Skin of body (tissue), 3 donors: ENCODE measurements around the gene HGD. TPM values are rescaled to one million over a fixed set of nuclear protein-coding genes. Genes with fewer than 3 reads are reported as not detected.

Experiments used
- DNase-seq: peaks from one replicate; lab custom pipeline; 2025; lab: John Stamatoyannopoulos, UW
- small RNA-seq: library from RNA; depleted of rRNA; stranded (forward); fragments of <200 nt; gene quantifications from one replicate; pipeline ENCODE3, GENCODE V24; 2014; ENCODE audit warnings: low replicate concordance
- total RNA-seq: library from RNA; depleted of rRNA; stranded (reverse); fragments of >200 nt; gene quantifications from one replicate; pipeline ENCODE4 v1.2.3, GENCODE V29; 2014

The HGD gene
- total RNA-seq, 1 donor from 2014 or later = not detected

DNA sequence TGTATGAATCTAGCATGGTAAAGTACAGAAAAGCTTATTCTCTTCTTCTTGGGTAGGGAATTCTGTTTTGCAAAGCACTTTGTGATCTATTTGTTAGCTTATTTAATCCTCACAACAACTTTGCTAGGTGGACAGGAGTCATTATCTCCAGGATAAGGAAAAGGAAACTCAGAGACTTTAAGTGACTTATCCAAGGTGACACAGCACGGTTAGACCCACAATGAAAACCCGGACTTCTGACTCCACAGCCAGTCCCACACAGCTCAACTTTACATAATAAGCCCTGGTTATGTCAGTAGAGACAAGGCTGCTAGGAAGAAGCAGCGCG lies 86.3 kb downstream of the HGD start:
- peak; percentile 69 for DNase-seq

DNA sequence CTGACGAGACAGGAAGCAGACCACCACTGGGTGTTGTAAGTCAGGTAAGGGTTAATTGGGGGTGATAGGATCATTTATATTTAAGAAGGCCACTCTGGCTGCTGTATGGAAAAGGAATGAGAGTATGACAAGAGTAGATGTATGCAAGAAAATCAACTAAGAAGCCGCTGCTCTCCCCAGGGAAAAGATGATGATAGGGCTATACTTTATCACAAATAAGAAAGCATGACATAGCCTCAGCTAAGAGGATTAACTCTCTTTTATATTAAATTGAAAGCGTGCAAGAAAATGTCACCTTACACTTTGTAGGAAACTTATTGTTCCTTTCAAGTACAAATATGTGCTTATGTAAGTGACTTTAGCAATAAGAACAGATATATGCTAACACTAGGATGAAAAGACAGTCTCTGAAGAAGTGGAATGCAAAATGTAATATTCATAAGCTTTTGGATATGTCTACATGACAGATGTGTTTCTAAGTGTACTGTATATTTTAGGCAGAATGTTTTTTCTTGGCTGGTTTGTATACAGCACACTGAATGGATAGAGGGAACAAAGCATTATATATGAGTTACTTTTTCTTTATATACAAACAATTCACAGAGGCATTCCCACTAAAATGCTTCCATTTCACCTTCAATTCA lies 94.6 kb downstream of the HGD start:
- no peak for DNase-seq

Small RNA genes lying within 50 kb of the gene (small RNA-seq; reads per million reads assigned to genes)
- not detected for gene MTCO1P29
- not detected for gene MTCO2P29

Other genes starting within 250 kb of the HGD start
- gene FSTL1, start 231.2 kb downstream of the HGD start, total RNA-seq = 530 TPM
- 33.8 TPM for gene NDUFB4, start 85.9 kb downstream of the HGD start, total RNA-seq
- gene RABL3, start 60.3 kb upstream of the HGD start, total RNA-seq = 10.4 TPM
- 12.7 TPM for gene GTF2E1, start 60.5 kb upstream of the HGD start, total RNA-seq
- not detected for gene STXBP5L, start 226.0 kb upstream of the HGD start, total RNA-seq